WTC11 (cell line): ENCODE results near the gene TRIM17.

Source experiments
- AFF4 ChIP-seq: sonication (generic); formaldehyde crosslinking; IDR thresholded peaks from 2 replicates; pipeline ENCODE4 v1.8.1; 2023; ENCODE audit warnings: mild to moderate bottlenecking, missing genetic modification reagents, borderline replicate concordance
- CTCF ChIP-seq: fragments of 200-600 bp; IDR thresholded peaks from 2 replicates; pipeline ENCODE4 v1.8.0; 2022; ENCODE audit warnings: antibody characterized with exemption
- ELF4 ChIP-seq: sonication (generic); formaldehyde crosslinking; IDR thresholded peaks from 2 replicates; pipeline ENCODE4 v1.8.1; 2022; ENCODE audit warnings: low read depth, mild to moderate bottlenecking, moderate library complexity, missing genetic modification reagents
- FOXJ3 ChIP-seq: sonication (generic); formaldehyde crosslinking; IDR thresholded peaks from 2 replicates; pipeline ENCODE4 v1.9.0; 2021; ENCODE audit warnings: missing genetic modification reagents, mild to moderate bottlenecking, borderline replicate concordance
- FOXK1 ChIP-seq: sonication (generic); formaldehyde crosslinking; IDR thresholded peaks from 2 replicates; pipeline ENCODE4 v1.8.0; 2022; ENCODE audit warnings: mild to moderate bottlenecking, moderate library complexity, missing genetic modification reagents
- IRF1 ChIP-seq: sonication (generic); formaldehyde crosslinking; IDR thresholded peaks from 2 replicates; pipeline ENCODE4 v1.8.0; 2023; ENCODE audit warnings: missing genetic modification reagents
- JUN ChIP-seq: sonication (generic); formaldehyde crosslinking; IDR thresholded peaks from 2 replicates; pipeline ENCODE4 v1.8.0; 2023; ENCODE audit warnings: mild to moderate bottlenecking, missing genetic modification reagents
- MAX ChIP-seq: sonication (generic); formaldehyde crosslinking; IDR thresholded peaks from 2 replicates; pipeline ENCODE4 v1.8.0; 2022; ENCODE audit warnings: mild to moderate bottlenecking, missing genetic modification reagents
- SMAD3 ChIP-seq: sonication (generic); formaldehyde crosslinking; IDR thresholded peaks from 2 replicates; pipeline ENCODE4 v1.8.0; 2022; ENCODE audit warnings: missing genetic modification reagents, mild to moderate bottlenecking, borderline replicate concordance
- SP1 ChIP-seq: sonication (generic); formaldehyde crosslinking; conservative IDR thresholded peaks from 2 replicates; pipeline ENCODE4 v1.8.1; 2022; ENCODE audit warnings: missing genetic modification reagents
- ZNF263 ChIP-seq: sonication (generic); formaldehyde crosslinking; IDR thresholded peaks from 2 replicates; pipeline ENCODE4 v1.8.1; 2022; ENCODE audit warnings: low read depth, mild to moderate bottlenecking, moderate library complexity, missing genetic modification reagents
- ZNF317 ChIP-seq: sonication (generic); formaldehyde crosslinking; IDR thresholded peaks from 2 replicates; pipeline ENCODE4 v1.8.1; 2023; ENCODE audit warnings: low read depth, mild to moderate bottlenecking, moderate library complexity, missing genetic modification reagents, borderline replicate concordance
- ZNF425 ChIP-seq: fragments of 250-450 bp; sonication (Bioruptor Pico); conservative IDR thresholded peaks from 2 replicates; pipeline ENCODE4 v1.9.0; 2021; ENCODE audit warnings: mild to moderate bottlenecking
- ZNF512 ChIP-seq: sonication (generic); formaldehyde crosslinking; IDR thresholded peaks from 2 replicates; pipeline ENCODE4 v1.8.1; 2022; ENCODE audit warnings: missing genetic modification reagents, borderline replicate concordance

- TF ChIP-seq CTCF (no peak), ZNF317 (CRISPR knock-in tag) (no peak), FOXK1 (CRISPR knock-in tag) (no peak), JUN (CRISPR knock-in tag) (no peak), SMAD3 (CRISPR knock-in tag) (no peak), ZNF512 (CRISPR knock-in tag) (no peak), MAX (CRISPR knock-in tag) (no peak), SP1 (CRISPR knock-in tag) (no peak), IRF1 (no peak), ZNF425 (CRISPR knock-in tag) (no peak), AFF4 (CRISPR knock-in tag) (no peak), ZNF263 (CRISPR knock-in tag) (no peak), FOXJ3 (CRISPR knock-in tag) (no peak), ELF4 (CRISPR knock-in tag) (no peak)
Measured at GRCh38 chr1:228428412-228428811, 11.8 kb upstream of the TRIM17 start.
